ENCODE results near the gene CCDC88A.
"Not testable (repeated sequence)": the region's sequence is repeated elsewhere in the genome, so short reads cannot be mapped to it uniquely, and the experiment has no call there.

The CCDC88A gene

GRCh38 chr2:55371376-55371775 is 48.3 kb downstream of the CCDC88A start:
- DNase-seq (ENCODE audit: low read depth), result no peak

- DNase-seq (ENCODE audit: low read depth), result no peak
Measured at GRCh38 chr2:55370208-55370607, 49.4 kb downstream of the CCDC88A start.

- DNase-seq (ENCODE audit: low read depth), result no peak
Measured at GRCh38 chr2:55365303-55365702, 54.4 kb downstream of the CCDC88A start.

- no peak for DNase-seq (ENCODE audit: low read depth)
Measured at GRCh38 chr2:55364189-55365055, 55.2 kb downstream of the CCDC88A start.

GRCh38 chr2:55363636-55364035 is 56.0 kb downstream of the CCDC88A start:
- DNase-seq (ENCODE audit: low read depth), result no peak

GRCh38 chr2:55361465-55362189 is 58.0 kb downstream of the CCDC88A start:
- no peak for DNase-seq (ENCODE audit: low read depth)

- no peak for DNase-seq (ENCODE audit: low read depth)
Measured at GRCh38 chr2:55358451-55358850, 61.2 kb downstream of the CCDC88A start.

- no peak for DNase-seq (ENCODE audit: low read depth)
Measured at GRCh38 chr2:55357927-55358326, 61.7 kb downstream of the CCDC88A start.

- no peak for DNase-seq (ENCODE audit: low read depth)
Measured at GRCh38 chr2:55357164-55357563, 62.5 kb downstream of the CCDC88A start.

GRCh38 chr2:55356136-55356535 is 63.5 kb downstream of the CCDC88A start:
- not testable (repeated sequence) for DNase-seq (ENCODE audit: low read depth)

GRCh38 chr2:55355451-55355850 is 64.2 kb downstream of the CCDC88A start:
- DNase-seq (ENCODE audit: low read depth), result no peak

GRCh38 chr2:55351672-55352071 is 68.0 kb downstream of the CCDC88A start:
- no peak for DNase-seq (ENCODE audit: low read depth)

- DNase-seq (ENCODE audit: low read depth), result no peak
Measured at GRCh38 chr2:55345064-55345463, 74.6 kb downstream of the CCDC88A start.

- DNase-seq (ENCODE audit: low read depth), result no peak
Measured at GRCh38 chr2:55338268-55338667, 81.4 kb downstream of the CCDC88A start.

- DNase-seq (ENCODE audit: low read depth), result no peak
Measured at GRCh38 chr2:55334728-55335127, 84.9 kb downstream of the CCDC88A start.

- DNase-seq (ENCODE audit: low read depth), result no peak
Measured at GRCh38 chr2:55330541-55331297, 88.9 kb downstream of the CCDC88A start.

- no peak for DNase-seq (ENCODE audit: low read depth)
Measured at GRCh38 chr2:55327470-55328230, 92.0 kb downstream of the CCDC88A start.

GRCh38 chr2:55314985-55315384 is 104.7 kb downstream of the CCDC88A start:
- DNase-seq (ENCODE audit: low read depth), result no peak

- no peak for DNase-seq (ENCODE audit: low read depth)
Measured at GRCh38 chr2:55311444-55311870, 108.2 kb downstream of the CCDC88A start.

GRCh38 chr2:55309446-55309845 is 110.2 kb downstream of the CCDC88A start:
- no peak for DNase-seq (ENCODE audit: low read depth)

- no peak for DNase-seq (ENCODE audit: low read depth)
Measured at GRCh38 chr2:55302241-55302640, 117.4 kb downstream of the CCDC88A start.

GRCh38 chr2:55301277-55301676 is 118.4 kb downstream of the CCDC88A start:
- no peak for DNase-seq (ENCODE audit: low read depth)

All from stimulated activated CD8-positive, alpha-beta memory T cell treated with anti-CD3 and anti-CD28 coated beads, Interleukin-4, amount 100 ng/mL, for 24 hours (primary cell).